ENCODE measurements around the gene ARHGEF7. TPM values are rescaled to one million over a fixed set of nuclear protein-coding genes. Genes with fewer than 3 reads are reported as not detected.

The ARHGEF7 gene
- total and polyA plus RNA-seq, 2 experiments from 2014 or later, result 30.1 to 46.8 TPM

DNA sequence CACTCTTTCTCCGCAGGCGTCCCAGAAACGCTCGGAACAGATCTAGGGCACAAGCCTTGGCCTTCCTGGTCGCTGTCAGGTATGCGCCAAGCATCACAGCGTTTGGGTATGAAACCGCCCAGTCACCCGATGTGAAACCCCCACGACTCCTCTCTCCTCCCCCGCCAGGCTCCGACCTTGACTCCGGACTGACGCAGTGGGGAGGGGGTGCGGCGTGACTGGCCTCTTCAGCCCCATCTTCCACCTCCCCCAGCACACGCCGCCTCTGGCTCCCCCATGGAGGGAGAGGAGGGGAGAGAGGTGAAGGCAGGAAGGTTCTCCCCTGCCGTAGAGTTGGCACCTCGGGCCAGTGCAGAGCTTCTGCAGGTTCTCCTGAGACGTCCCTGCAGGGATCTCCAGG, 22.0 kb upstream of the ARHGEF7 start:
- TF ChIP-seq, protein P1, sequence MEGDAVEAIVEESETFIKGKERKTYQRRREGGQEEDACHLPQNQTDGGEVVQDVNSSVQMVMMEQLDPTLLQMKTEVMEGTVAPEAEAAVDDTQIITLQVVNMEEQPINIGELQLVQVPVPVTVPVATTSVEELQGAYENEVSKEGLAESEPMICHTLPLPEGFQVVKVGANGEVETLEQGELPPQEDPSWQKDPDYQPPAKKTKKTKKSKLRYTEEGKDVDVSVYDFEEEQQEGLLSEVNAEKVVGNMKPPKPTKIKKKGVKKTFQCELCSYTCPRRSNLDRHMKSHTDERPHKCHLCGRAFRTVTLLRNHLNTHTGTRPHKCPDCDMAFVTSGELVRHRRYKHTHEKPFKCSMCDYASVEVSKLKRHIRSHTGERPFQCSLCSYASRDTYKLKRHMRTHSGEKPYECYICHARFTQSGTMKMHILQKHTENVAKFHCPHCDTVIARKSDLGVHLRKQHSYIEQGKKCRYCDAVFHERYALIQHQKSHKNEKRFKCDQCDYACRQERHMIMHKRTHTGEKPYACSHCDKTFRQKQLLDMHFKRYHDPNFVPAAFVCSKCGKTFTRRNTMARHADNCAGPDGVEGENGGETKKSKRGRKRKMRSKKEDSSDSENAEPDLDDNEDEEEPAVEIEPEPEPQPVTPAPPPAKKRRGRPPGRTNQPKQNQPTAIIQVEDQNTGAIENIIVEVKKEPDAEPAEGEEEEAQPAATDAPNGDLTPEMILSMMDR (IDR thresholded peaks at IDR 0.05; ENCODE audit: poor library complexity), result no peak
- TF ChIP-seq EZH2 (IDR thresholded peaks at IDR 0.05; ENCODE audit: borderline replicate concordance) (no peak), EZH2phosphoT487 (IDR thresholded peaks at IDR 0.05; ENCODE audit: low read depth, severe bottlenecking, unreplicated experiment) (no peak)
- H3K4me2 ChIP-seq, result no peak overlapping the region
- no peaks in the 10 kb centered on the region for H3K36me3 ChIP-seq (replicated peaks; ENCODE audit: insufficient read depth, low read depth)
- no peaks in the 10 kb centered on the region for H3K9me3 ChIP-seq (ENCODE audit: low read depth)
- no peak overlapping the region for H3K27ac ChIP-seq
- no peak overlapping the region for H3K4me3 ChIP-seq
- no peak overlapping the region for H2AFZ ChIP-seq
- peaks cover 45% of the 10 kb centered on the region for H3K27me3 ChIP-seq
- no peak for DNase-seq (ENCODE audit: low spot score)
- H3K4me1 ChIP-seq (ENCODE audit: insufficient read depth), result no peaks in the 10 kb centered on the region
- H3K9me2 ChIP-seq (replicated peaks; ENCODE audit: insufficient read depth), result no peaks in the 10 kb centered on the region
- no peaks in the 10 kb centered on the region for H4K20me1 ChIP-seq (ENCODE audit: insufficient read depth, poor library complexity, severe bottlenecking)
- no peaks in the 10 kb centered on the region for H3K79me2 ChIP-seq
- 89% methylated on average over 18 of the region's 21 CpGs for WGBS (ENCODE audit: low lambda C conversion rate, missing lambda C conversion rate)

DNA sequence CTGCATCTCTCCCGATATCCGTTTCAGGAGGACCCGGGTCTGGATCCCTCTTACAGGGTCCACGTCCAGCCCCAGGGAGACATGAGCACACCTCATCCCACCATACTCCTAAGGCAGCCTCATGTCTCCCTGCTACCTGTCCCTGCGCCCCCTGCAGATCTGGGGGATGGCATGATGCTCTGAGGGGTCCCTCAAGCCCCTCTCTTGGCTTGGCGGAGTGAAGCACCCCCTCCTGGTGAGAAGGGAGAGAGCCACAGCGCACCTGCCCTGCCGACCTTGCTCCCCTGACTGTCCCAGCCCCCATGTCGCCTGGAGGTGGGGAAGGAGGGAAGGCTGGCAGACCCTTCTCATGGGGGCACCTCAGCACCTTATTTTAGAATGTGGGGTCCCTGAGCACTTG, 21.5 kb upstream of the ARHGEF7 start:
- Histone ChIP-seq H3K4me3 (no peak overlapping the region), H3K27ac (no peak overlapping the region), H3K36me3 (replicated peaks; ENCODE audit: insufficient read depth, low read depth) (no peaks in the 10 kb centered on the region), H3K9me2 (replicated peaks; ENCODE audit: insufficient read depth) (no peaks in the 10 kb centered on the region), H2AFZ (no peak overlapping the region), H3K4me2 (no peak overlapping the region), H3K79me2 (no peaks in the 10 kb centered on the region), H4K20me1 (ENCODE audit: insufficient read depth, poor library complexity, severe bottlenecking) (no peaks in the 10 kb centered on the region), H3K4me1 (ENCODE audit: insufficient read depth) (no peaks in the 10 kb centered on the region), H3K9me3 (ENCODE audit: low read depth) (no peaks in the 10 kb centered on the region), H3K27me3 (peaks cover 50% of the 10 kb centered on the region)
- 81% methylated on average over 9 of the region's 9 CpGs for WGBS (ENCODE audit: low lambda C conversion rate, missing lambda C conversion rate)
- no peak for DNase-seq (ENCODE audit: low spot score)
- TF ChIP-seq EZH2 (IDR thresholded peaks at IDR 0.05; ENCODE audit: borderline replicate concordance) (no peak), EZH2phosphoT487 (IDR thresholded peaks at IDR 0.05; ENCODE audit: low read depth, severe bottlenecking, unreplicated experiment) (no peak)
- TF ChIP-seq, protein P1 (IDR thresholded peaks at IDR 0.05; ENCODE audit: poor library complexity), result no peak

DNA sequence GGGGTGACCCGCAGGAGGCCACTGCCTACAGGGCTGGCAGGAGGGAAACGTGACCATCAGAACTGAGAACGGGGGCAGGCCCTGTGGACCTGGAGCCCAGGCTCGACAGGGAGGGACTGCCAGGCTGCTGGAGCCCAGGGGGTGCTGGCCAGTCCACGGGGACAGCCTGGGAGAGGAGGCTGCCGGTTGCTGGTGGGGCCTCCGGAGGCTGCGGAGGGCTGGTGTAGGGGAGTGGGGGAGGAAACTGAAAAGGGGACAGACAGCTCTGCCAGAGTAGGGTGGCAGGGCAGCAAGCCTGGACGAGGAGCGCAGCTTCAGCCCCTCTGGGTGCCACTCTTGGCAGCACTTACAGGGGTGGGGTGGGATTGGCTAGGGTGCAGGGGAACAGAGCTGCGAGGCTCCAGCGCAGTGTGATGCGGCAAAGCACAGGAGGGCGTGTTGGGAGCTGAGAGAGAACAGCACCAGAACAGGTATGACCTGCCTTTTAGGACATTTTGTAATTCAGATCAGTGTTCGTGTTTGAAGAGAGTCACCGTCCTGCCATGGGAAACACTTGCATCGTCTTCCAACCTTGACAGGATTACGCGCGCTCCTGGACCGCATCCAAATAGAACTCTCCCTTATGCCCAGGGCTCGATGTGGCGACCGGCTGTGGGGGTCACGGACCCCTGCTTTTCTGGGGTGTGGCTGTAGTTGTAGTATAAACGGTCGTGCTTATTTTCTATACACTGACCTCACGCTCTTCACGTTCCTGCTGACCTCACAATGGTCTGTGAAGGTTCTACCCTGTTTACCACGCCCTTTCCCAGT, 19.9 kb upstream of the ARHGEF7 start:
- no peak overlapping the region for H3K4me3 ChIP-seq
- H3K36me3 ChIP-seq (replicated peaks; ENCODE audit: insufficient read depth, low read depth), result no peaks in the 10 kb centered on the region
- H3K4me2 ChIP-seq, result no peak overlapping the region
- H3K9me2 ChIP-seq (replicated peaks; ENCODE audit: insufficient read depth), result no peaks in the 10 kb centered on the region
- no peak overlapping the region for H2AFZ ChIP-seq
- DNase-seq (ENCODE audit: low spot score), result no peak
- peaks cover 57% of the 10 kb centered on the region for H3K27me3 ChIP-seq
- 88% methylated on average over 30 of the region's 30 CpGs for WGBS (ENCODE audit: low lambda C conversion rate, missing lambda C conversion rate)
- H4K20me1 ChIP-seq (ENCODE audit: insufficient read depth, poor library complexity, severe bottlenecking), result no peaks in the 10 kb centered on the region
- TF ChIP-seq, protein P1 (IDR thresholded peaks at IDR 0.05; ENCODE audit: poor library complexity), result no peak
- TF ChIP-seq EZH2 (IDR thresholded peaks at IDR 0.05; ENCODE audit: borderline replicate concordance) (no peak), EZH2phosphoT487 (IDR thresholded peaks at IDR 0.05; ENCODE audit: low read depth, severe bottlenecking, unreplicated experiment) (no peak)
- H3K27ac ChIP-seq, result no peak overlapping the region
- no peaks in the 10 kb centered on the region for H3K79me2 ChIP-seq
- H3K4me1 ChIP-seq (ENCODE audit: insufficient read depth), result no peaks in the 10 kb centered on the region
- H3K9me3 ChIP-seq (ENCODE audit: low read depth), result no peaks in the 10 kb centered on the region
